ENCODE measurements around the gene ADAP1.
"Not testable (repeated sequence)": the region's sequence is repeated elsewhere in the genome, so short reads cannot be mapped to it uniquely, and the experiment has no call there.

The ADAP1 gene

GRCh38 chr7:938546-939185 is 15.8 kb downstream of the ADAP1 start:
- ATAC-seq, result no peak

DNA sequence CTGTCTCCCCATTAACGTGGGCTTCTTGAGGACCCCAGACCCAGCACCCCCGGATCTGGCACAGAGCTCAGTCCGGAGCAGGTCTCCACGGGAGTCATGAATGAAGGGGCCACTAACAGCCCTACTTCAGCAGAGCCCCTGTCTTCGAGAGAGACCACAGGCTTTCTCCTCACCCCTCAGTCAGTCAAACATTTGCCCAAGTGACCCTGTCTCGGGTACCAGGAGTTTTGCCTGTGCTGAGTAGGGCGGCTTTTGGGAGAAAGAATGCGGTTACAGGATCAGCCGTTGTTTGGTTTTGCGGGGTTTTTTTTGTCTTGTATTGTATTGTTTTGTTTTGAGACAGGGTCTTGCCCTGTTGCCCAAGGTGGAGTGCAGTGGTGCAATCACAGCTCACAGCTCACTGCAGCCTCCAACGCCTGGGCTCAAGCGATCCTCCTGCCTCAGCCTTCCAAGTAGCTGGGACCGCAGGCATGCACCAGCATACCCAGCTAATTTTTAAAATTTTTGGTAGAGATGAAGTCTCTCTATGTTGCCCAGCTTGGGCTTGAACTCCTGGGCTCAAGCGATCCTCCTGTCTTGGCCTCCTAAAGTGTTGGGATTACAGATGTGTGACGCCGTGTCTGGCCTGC is 16.5 kb downstream of the ADAP1 start:
- DNase-seq (no peak), ATAC-seq (no peak)

More at GRCh38 chr7:938546-939185, 15.8 kb downstream of the ADAP1 start:
- no peak for DNase-seq

GRCh38 chr7:936386-937054 is 18.0 kb downstream of the ADAP1 start:
- DNase-seq, result peak; percentile 69
- ATAC-seq, result peak; percentile 86

- DNase-seq (no peak), ATAC-seq (no peak)
Measured at GRCh38 chr7:935874-936385, 18.6 kb downstream of the ADAP1 start.

GRCh38 chr7:935164-935873 is 19.2 kb downstream of the ADAP1 start:
- ATAC-seq (no peak), DNase-seq (no peak)

- ATAC-seq (no peak), DNase-seq (no peak)
Measured at GRCh38 chr7:934469-935163, 19.9 kb downstream of the ADAP1 start.

DNA sequence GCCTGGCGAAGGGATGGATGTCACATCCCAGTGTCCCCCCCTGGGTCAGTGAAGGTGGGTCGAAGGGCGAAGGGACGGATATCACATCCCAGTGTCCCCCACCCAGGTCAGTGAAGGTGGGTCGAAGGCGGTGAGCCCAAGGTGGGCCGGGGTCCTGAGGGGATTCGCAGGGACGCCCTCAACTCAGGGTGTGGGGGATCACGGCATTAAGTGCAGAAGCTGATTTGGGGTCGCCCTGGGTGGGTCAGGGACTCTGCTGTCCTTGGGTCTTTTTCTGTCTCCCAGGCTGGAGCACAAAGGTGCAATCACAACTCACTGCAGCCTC is 21.9 kb downstream of the ADAP1 start:
- DNase-seq (no peak), ATAC-seq (no peak)

DNA sequence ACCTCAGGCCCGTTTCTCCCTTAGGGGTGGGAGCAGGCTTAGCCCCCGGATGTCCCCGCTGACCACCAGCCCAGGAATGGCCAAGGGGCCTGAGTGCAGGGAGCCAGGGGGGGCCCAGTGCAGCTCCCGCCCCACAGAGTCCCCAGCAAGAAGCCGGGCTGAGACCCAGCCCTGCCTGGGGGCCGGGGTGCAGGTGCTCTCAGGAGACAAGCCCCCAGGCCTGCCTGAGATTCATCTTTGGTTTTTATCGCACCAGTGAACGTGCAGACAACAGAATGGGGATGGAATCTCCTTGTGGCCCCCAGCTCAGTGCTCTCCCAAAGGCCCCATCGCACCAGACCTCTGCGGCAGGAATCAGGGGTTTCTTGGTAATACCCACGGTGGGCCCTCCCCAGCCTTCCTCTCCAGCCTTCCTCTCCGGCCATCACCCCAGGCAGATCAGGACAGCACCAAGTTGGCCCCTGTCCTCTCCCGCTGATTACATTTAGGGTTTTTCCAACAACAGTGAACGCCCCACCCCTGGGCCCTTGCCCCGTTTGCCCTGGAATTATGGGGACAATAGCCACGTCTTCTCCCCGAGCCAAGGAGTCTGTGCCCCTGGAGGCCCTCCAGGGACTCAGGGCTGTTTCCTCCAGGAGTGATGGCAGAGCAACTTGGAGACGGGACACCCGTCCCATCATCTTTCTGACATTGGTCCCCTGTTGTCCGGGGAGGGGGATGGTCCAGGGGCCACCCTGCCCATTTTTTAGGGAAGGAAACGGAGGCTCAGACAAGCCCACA is 22.4 kb downstream of the ADAP1 start:
- ATAC-seq (no peak), DNase-seq (no peak)

DNA sequence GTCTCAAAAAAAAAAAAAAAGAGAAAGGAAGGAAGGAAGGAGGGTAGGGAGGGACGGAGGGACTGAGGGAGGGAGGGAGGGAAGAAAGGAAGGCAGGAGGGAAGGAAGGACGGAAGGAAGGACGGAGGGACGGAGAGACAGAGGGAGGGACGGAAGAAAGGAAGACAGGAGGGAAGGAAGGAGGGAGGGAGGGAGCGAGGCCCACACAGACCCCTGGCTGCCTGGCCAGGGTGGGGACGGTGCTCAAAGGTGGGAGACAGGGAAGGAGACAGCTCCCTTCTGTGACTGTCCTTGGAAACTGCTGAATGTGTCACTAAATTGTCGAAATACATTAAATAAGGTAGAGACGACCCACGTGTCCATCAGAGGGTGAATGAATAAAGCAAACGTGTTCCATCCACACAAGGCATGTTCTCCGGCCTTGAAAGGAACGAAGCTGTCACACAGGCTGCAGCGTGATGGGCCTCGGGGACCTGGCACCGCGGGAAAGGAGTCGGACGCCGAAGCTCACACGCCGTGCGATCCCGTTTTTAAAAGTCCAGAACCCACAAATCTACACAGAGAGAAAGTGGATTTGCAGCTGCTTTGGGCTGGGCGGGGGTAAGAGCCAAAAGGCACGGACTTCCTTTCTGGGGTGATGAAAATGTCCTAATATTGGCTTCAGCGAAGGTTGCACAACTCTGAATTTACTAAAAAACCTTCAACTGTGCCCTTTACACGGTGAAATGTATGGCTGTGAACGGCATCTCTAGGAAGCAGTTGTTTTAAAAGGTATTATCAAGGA is 23.3 kb downstream of the ADAP1 start:
- DNase-seq, result no peak
- ATAC-seq, result no peak

GRCh38 chr7:929311-929711 is 25.2 kb downstream of the ADAP1 start:
- DNase-seq, result no peak
- no peak for ATAC-seq

GRCh38 chr7:927031-927671 is 27.3 kb downstream of the ADAP1 start:
- no peak for ATAC-seq
- no peak for DNase-seq

- no peak for DNase-seq
- no peak for ATAC-seq
Measured at GRCh38 chr7:926061-927030, 28.1 kb downstream of the ADAP1 start.

GRCh38 chr7:925601-926000 is 28.9 kb downstream of the ADAP1 start:
- ATAC-seq, result peak; percentile 55

GRCh38 chr7:924541-925231 is 29.8 kb downstream of the ADAP1 start:
- DNase-seq (peak; percentile 89), ATAC-seq (peak; percentile 58)

More at GRCh38 chr7:925601-926000, 28.9 kb downstream of the ADAP1 start:
- peak; percentile 90 for DNase-seq

- DNase-seq, ATAC-seq: not testable (repeated sequence)
Measured at GRCh38 chr7:924042-924441, 30.4 kb downstream of the ADAP1 start.

GRCh38 chr7:923108-924041 is 31.1 kb downstream of the ADAP1 start:
- DNase-seq (peak; percentile 93), ATAC-seq (peak; percentile 75)

Data from stimulated activated naive CD8-positive, alpha-beta T cell treated with anti-CD3 and anti-CD28 coated beads, Interleukin-15, Interleukin-2, amounts not matched to agents 100 U/mL and 50 U/mL, for 24 hours (primary cell).